CD14-positive monocyte (primary cell): Measurements from ENCODE around the gene SYT2. TPM values are rescaled to one million over a fixed set of nuclear protein-coding genes. Genes with fewer than 3 reads are reported as not detected.

Experiments
- DNase-seq, 3 donors: peaks; one replicate each; pipeline ENCODE4 v3.0.0-alpha.2; 2011 to 2022
- H2AFZ ChIP-seq: 2 replicates; pipeline ENCODE4 v1.6.0; 2012; ENCODE audit warnings: mild to moderate bottlenecking, low read depth, low read length, inconsistent platforms; ENCODE audit not compliant: insufficient read depth, poor library complexity, severe bottlenecking
- H3K27ac ChIP-seq, 2 donors: 1 replicate in 1 of 2; 2 replicates in 1 of 2; pipeline ENCODE4 v1.5.1; 2012 to 2013; ENCODE audit warnings: low read length in 2 of 2, control low read depth in 1 of 2, inconsistent platforms in 1 of 2, low read depth in 1 of 2, mild to moderate bottlenecking in 1 of 2
- H3K27me3 ChIP-seq, 2 donors: one replicate each; pipeline versions ENCODE4 v1.6.0 to v1.6.1; 2011 to 2013; ENCODE audit warnings: low read length in 2 of 2; ENCODE audit not compliant: control insufficient read depth in 2 of 2, insufficient read depth in 2 of 2
- H3K36me3 ChIP-seq, 2 donors: replicated peaks in 1 of 2; 1 replicate in 1 of 2; 2 replicates in 1 of 2; pipeline versions ENCODE4 v1.5.1 to v1.6.1; 2012 to 2013; ENCODE audit warnings: low read length in 2 of 2, control low read depth in 1 of 2, inconsistent platforms in 1 of 2, mild to moderate bottlenecking in 1 of 2; ENCODE audit not compliant: insufficient read depth in 2 of 2, control insufficient read depth in 1 of 2
- H3K4me1 ChIP-seq, 2 donors: 1 replicate in 1 of 2; 2 replicates in 1 of 2; pipeline versions ENCODE4 v1.5.1 to v1.6.1; 2012 to 2013; ENCODE audit warnings: low read length in 2 of 2, control low read depth in 1 of 2, inconsistent platforms in 1 of 2, mild to moderate bottlenecking in 1 of 2, moderate library complexity in 1 of 2; ENCODE audit not compliant: insufficient read depth in 2 of 2, control insufficient read depth in 1 of 2
- H3K4me2 ChIP-seq: replicated peaks from 2 replicates; pipeline ENCODE3; 2012; ENCODE audit warnings: low read length, moderate library complexity, mild to moderate bottlenecking; ENCODE audit not compliant: poor library complexity, severe bottlenecking; ENCODE audit errors: extremely low read depth
- H3K4me3 ChIP-seq, 3 experiments: fragments of 200-600 bp in 1 of 3; sonication (generic) in 1 of 3; replicated peaks in 1 of 3; 1 replicate in 2 of 3; 2 replicates in 1 of 3; pipeline ENCODE4 v1.5.1; 2011 to 2013; ENCODE audit warnings: low read length in 3 of 3, mild to moderate bottlenecking in 3 of 3, control low read depth in 2 of 3, low read depth in 2 of 3, inconsistent platforms in 1 of 3, moderate library complexity in 1 of 3
- H3K79me2 ChIP-seq: 2 replicates; pipeline ENCODE4 v1.6.0; 2012; ENCODE audit warnings: mild to moderate bottlenecking, control low read depth, inconsistent platforms, low read length, moderate library complexity; ENCODE audit not compliant: insufficient read depth
- H3K9ac ChIP-seq: 2 replicates; pipeline ENCODE4 v1.6.0; 2017; ENCODE audit warnings: low read length, mild to moderate bottlenecking; ENCODE audit not compliant: insufficient read depth, poor library complexity, severe bottlenecking
- H3K9me3 ChIP-seq, 2 donors: replicated peaks in 1 of 2; 1 replicate in 1 of 2; 2 replicates in 1 of 2; pipeline versions ENCODE4 v1.5.1 to v1.6.1; 2012 to 2013; ENCODE audit warnings: low read length in 2 of 2, control low read depth in 1 of 2; ENCODE audit not compliant: control insufficient read depth in 1 of 2, insufficient read depth in 1 of 2
- H4K20me1 ChIP-seq: 2 replicates; pipeline ENCODE4 v1.6.0; 2012; ENCODE audit warnings: mild to moderate bottlenecking, low read length, control low read depth, moderate library complexity; ENCODE audit not compliant: insufficient read depth
- H3K27ac Mint-ChIP-seq, 7 donors: one replicate each; pipeline ENCODE4 v1.8.0; 2020; ENCODE audit warnings: mild to moderate bottlenecking in 7 of 7, mixed read lengths in 7 of 7, moderate library complexity in 6 of 7, inconsistent platforms in 2 of 7
- H3K27me3 Mint-ChIP-seq, 3 donors: one replicate each; pipeline ENCODE4 v1.8.0; 2021 to 2022; ENCODE audit warnings: low read depth in 3 of 3, mild to moderate bottlenecking in 3 of 3, mixed read lengths in 3 of 3, moderate library complexity in 3 of 3, inconsistent platforms in 1 of 3
- H3K36me3 Mint-ChIP-seq, 2 donors: one replicate each; pipeline ENCODE4 v1.8.0; 2020; ENCODE audit warnings: mixed read lengths in 2 of 2, inconsistent platforms in 1 of 2, mild to moderate bottlenecking in 1 of 2
- H3K4me1 Mint-ChIP-seq: one replicate; pipeline ENCODE4 v1.8.0; 2020; ENCODE audit warnings: mild to moderate bottlenecking, mixed read lengths
- H3K4me3 Mint-ChIP-seq, 2 donors: one replicate each; pipeline ENCODE4 v1.8.0; 2020; ENCODE audit warnings: mild to moderate bottlenecking in 2 of 2, mixed read lengths in 2 of 2, moderate library complexity in 1 of 2
- H3K9me3 Mint-ChIP-seq, 7 donors: one replicate each; pipeline ENCODE4 v1.8.0; 2020 to 2022; ENCODE audit warnings: mixed read lengths in 7 of 7, mild to moderate bottlenecking in 6 of 7, moderate library complexity in 6 of 7, inconsistent platforms in 2 of 7
- WGBS: methylation state at CpG from one replicate; pipeline ENCODE4 v1.1.5; 2013; ENCODE audit warnings: missing lambda C conversion rate; ENCODE audit not compliant: insufficient coverage; 5-methylcytosine and 5-hydroxymethylcytosine counted together
- intact Hi-C, 2 donors: fragments of 100-400 bp; cut with micrococcal nuclease; formaldehyde crosslinking; loops; one replicate each; pipeline versions ENCODE4 v1.15.0 to v1.15.1; 2023
- polyA plus RNA-seq, 3 donors: library from polyadenylated mRNA; depleted of rRNA in 1 of 3; unstranded in 2 of 3; stranded (reverse) in 1 of 3; fragments of 300-500 nt in 2 of 3; fragments of >200 nt in 1 of 3; fragmentation: Illumina TruSeq in 2 of 3; gene quantifications; 1 replicate in 2 of 3; 2 replicates in 1 of 3; pipeline ENCODE4 v1.2.3, GENCODE V29; 2012 to 2021
- TF ChIP-seq, protein P1 (sequence below): fragments of 200-600 bp; IDR thresholded peaks from one replicate; pipeline ENCODE4 v1.8.0; 2022; ENCODE audit warnings: antibody characterized with exemption, mild to moderate bottlenecking

Gene SYT2
- polyA plus RNA-seq, 3 donors, result not detected

DNA sequence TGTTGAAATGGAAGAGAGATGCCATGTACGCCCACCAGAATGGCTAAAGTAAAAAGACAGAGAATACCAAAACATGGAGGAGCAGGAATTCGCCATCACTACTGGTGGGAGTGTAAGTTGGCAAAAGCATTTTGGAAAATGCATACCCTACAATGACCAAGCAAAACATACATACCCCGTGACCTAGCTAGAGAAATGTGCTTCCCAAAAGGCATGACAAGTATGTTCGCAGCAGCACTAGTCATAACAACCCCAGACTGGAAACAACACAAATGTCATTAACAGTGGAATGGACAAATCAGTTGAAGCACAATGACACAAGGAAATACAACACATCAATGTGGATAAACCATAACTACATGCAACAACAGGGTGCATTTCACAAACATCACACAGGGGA lies 27.2 kb downstream of the SYT2 start:
- no peak for DNase-seq
- Histone ChIP-seq H3K27me3 (peaks cover 29 to 69% of the 10 kb centered on the region in 2 donors), H3K9me3 (no peaks in the 10 kb centered on the region), H3K9ac (no peak overlapping the region), H3K27ac (no peak overlapping the region), H4K20me1 (no peaks in the 10 kb centered on the region), H3K4me1 (no peaks in the 10 kb centered on the region), H2AFZ (no peak overlapping the region), H3K4me2 (no peak overlapping the region), H3K4me3 (no peak overlapping the region), H3K36me3 (no peaks in the 10 kb centered on the region), H3K79me2 (no peaks in the 10 kb centered on the region)
- no peaks in the 10 kb centered on the region for H3K36me3 Mint-ChIP-seq
- WGBS, result 100% methylated on average over 1 of the region's 4 CpGs
- no peak overlapping the region for H3K27ac Mint-ChIP-seq
- intact Hi-C loops, result no loop called here
- H3K9me3 Mint-ChIP-seq, result peaks cover 0 to 5% (median 2%) of the 10 kb centered on the region in 7 donors
- peak overlapping the region in 1 of 2 donors; percentile 19 for H3K4me3 Mint-ChIP-seq
- H3K4me1 Mint-ChIP-seq, result no peaks in the 10 kb centered on the region
- TF ChIP-seq, protein P1, sequence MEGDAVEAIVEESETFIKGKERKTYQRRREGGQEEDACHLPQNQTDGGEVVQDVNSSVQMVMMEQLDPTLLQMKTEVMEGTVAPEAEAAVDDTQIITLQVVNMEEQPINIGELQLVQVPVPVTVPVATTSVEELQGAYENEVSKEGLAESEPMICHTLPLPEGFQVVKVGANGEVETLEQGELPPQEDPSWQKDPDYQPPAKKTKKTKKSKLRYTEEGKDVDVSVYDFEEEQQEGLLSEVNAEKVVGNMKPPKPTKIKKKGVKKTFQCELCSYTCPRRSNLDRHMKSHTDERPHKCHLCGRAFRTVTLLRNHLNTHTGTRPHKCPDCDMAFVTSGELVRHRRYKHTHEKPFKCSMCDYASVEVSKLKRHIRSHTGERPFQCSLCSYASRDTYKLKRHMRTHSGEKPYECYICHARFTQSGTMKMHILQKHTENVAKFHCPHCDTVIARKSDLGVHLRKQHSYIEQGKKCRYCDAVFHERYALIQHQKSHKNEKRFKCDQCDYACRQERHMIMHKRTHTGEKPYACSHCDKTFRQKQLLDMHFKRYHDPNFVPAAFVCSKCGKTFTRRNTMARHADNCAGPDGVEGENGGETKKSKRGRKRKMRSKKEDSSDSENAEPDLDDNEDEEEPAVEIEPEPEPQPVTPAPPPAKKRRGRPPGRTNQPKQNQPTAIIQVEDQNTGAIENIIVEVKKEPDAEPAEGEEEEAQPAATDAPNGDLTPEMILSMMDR, result no peak
- H3K27me3 Mint-ChIP-seq, result peaks cover 50 to 80% (median 53%) of the 10 kb centered on the region in 3 donors

DNA sequence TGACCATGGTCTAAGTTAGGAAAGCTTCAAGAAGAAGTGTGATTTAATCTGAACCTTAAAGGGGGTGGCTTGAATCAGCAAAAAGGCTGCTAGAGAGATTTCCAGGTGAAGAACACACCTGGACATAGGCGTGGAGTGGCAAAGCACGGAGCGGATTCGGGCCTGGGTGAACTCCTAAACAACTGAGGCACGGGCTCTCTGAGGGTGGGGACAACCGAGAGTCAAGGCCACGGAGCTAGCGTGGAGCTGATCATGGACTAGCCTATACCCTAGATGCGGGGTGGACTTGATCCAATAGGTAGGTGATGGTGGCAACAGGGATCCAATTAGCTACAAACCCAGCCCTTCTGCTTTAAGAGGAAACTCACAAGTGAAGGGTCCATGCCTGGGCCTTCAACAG lies 27.8 kb downstream of the SYT2 start:
- Histone ChIP-seq H2AFZ (no peak overlapping the region), H3K9ac (no peak overlapping the region), H4K20me1 (no peaks in the 10 kb centered on the region), H3K36me3 (no peaks in the 10 kb centered on the region), H3K79me2 (no peaks in the 10 kb centered on the region), H3K4me3 (no peak overlapping the region), H3K4me1 (no peaks in the 10 kb centered on the region), H3K4me2 (no peak overlapping the region), H3K27me3 (peaks cover 29 to 65% of the 10 kb centered on the region in 2 donors), H3K27ac (no peak overlapping the region), H3K9me3 (peaks cover 1 to 3% of the 10 kb centered on the region in 2 donors)
- H3K9me3 Mint-ChIP-seq, result peaks cover 0 to 10% (median 7%) of the 10 kb centered on the region in 7 donors
- H3K27ac Mint-ChIP-seq, result no peak overlapping the region
- no peaks in the 10 kb centered on the region for H3K4me1 Mint-ChIP-seq
- intact Hi-C loops, result no loop called here
- H3K27me3 Mint-ChIP-seq, result peaks cover 46 to 77% (median 51%) of the 10 kb centered on the region in 3 donors
- TF ChIP-seq, protein P1, result no peak
- peak overlapping the region in 1 of 2 donors; percentile 9 for H3K4me3 Mint-ChIP-seq
- 92% methylated on average over 4 of the region's 9 CpGs for WGBS
- no peak for DNase-seq
- no peaks in the 10 kb centered on the region for H3K36me3 Mint-ChIP-seq
